Vein endothelial cell (primary cell): ENCODE results near the gene OGG1. TPM values are rescaled to one million over a fixed set of nuclear protein-coding genes. Genes with fewer than 3 reads are reported as not detected.

Experiments used
- total RNA-seq: library from RNA; depleted of rRNA; stranded (reverse); fragments of >200 nt; gene quantifications from 2 replicates; pipeline ENCODE4 v1.2.3, GENCODE V29; 2012

Gene OGG1
- 22.9 and 27.8 TPM in 2 replicates for total RNA-seq

DNA sequence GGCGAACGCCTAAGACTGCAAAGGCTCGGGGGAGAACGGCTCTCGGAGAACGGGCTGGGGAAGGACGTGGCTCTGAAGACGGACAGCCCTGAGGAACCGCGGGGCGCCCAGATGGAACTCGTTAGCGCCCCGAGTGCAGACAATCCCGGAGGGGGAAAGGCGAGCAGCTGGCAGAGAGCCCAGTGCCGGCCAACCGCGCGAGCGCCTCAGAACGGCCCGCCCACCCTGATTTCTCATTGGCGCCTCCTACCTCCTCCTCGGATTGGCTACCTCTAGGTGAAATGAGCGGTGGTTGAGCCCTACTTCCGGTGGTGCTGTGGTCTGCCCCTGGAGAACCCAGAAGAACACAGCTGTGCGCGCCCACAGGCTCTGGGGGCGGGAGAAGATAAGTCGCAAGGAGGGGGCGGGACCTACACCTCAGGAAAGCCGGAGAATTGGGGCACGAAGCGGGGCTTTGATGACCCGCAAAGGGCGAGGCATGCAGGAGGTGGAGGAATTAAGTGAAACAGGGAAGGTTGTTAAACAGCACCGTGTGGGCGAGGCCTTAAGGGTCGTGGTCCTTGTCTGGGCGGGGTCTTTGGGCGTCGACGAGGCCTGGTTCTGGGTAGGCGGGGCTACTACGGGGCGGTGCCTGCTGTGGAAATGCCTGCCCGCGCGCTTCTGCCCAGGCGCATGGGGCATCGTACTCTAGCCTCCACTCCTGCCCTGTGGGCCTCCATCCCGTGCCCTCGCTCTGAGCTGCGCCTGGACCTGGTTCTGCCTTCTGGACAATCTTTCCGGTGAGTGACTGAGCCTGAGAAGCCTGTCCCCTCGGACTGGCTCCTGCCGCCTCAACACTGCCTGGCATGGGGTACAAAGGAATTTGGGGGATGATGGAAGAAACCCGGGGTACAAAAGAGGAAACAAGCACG lies at the start of gene OGG1:
TSS of gene OGG1 (plus strand) at position 308 of the 911 bp plus-strand sequence. CDS start at position 643, 335 bp downstream.

DNA sequence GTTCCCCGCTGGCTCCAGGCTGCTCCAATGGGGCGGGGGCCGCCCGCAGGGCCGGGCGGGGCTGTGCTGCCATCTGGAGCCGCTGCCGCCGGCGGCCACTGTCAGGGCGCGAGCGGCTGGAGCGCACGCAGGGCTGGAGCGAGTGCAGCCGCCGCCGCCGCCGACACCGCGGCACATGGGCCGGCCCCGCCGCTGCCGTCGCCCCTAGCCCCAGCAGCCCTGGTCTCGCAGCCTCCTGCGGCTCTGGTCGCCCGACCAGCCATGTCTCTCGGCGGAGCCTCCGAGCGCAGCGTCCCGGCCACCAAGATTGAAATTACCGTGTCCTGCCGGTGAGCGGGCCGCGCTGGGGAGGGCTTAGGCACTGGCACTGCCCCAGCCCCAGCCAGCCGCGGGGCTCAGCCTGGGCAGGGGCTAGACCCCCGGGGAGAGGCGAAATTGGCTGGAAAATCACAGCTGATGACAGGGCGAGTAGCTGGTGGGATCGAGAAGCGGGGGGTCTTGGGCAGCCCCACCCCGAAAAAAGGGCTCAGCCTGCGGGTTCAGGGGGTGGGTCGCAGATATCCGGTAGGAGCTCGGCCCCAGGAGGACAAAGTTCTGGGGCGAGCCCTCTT lies 45.9 kb upstream of the OGG1 start, which contains the start of gene CPNE9:
TSS of gene CPNE9 (plus strand) at position 98 of the 611 bp plus-strand sequence. CDS start at position 262, 164 bp downstream.

GRCh38 chr3:9731206-9732079 lies 18.3 kb upstream of the OGG1 start, which contains the start of gene BRPF1:
TSS of gene BRPF1 (plus strand) at chr3:9731735. CDS start at chr3:9734141, 2,406 bp downstream.

DNA sequence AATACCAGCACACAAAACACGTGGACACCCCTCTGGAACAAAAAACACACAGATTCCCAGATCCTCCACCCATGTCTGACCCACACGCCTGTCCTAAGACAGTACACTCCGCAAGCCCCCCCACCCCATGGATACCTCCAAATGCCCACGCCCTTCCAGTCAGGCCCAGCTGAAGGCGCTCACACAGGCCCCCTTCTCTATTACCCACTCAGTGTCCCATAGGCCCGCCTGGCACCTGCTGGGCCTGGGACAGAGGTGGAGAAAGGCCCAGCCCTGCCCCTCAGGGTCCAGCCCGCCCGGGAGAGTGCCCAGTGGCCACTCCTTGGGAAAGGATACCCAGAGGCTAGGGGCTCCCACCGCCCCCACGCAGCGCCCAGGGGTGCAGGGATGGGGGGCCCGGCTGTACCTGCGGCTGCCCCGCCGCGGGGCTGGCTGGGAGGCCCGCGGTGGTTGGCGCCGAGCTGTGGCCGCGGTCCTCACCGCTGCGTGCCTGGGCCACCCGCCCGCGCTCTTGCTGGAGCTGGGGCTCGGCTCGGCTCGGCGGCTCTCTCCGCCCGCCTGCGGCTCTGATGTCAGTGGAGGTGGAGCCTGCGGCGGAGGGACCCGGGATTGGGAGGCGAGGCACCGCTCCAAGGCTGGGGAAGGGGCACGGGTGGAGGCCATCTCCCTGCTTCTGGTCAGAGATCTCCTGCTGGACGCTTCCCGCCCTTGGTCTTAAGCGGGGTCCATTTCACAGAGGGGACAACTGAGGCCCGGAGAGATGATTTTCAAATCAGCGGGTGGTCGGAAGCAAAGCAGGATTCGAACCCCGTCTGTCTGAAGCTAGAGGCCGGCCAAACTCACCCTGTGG lies 19.9 kb downstream of the OGG1 start, which contains the start of gene CAMK1:
TSS of gene CAMK1 (minus strand) at position 522 of the 850 bp plus-strand sequence. CDS start 2,198 bp downstream, outside the sequence.

DNA sequence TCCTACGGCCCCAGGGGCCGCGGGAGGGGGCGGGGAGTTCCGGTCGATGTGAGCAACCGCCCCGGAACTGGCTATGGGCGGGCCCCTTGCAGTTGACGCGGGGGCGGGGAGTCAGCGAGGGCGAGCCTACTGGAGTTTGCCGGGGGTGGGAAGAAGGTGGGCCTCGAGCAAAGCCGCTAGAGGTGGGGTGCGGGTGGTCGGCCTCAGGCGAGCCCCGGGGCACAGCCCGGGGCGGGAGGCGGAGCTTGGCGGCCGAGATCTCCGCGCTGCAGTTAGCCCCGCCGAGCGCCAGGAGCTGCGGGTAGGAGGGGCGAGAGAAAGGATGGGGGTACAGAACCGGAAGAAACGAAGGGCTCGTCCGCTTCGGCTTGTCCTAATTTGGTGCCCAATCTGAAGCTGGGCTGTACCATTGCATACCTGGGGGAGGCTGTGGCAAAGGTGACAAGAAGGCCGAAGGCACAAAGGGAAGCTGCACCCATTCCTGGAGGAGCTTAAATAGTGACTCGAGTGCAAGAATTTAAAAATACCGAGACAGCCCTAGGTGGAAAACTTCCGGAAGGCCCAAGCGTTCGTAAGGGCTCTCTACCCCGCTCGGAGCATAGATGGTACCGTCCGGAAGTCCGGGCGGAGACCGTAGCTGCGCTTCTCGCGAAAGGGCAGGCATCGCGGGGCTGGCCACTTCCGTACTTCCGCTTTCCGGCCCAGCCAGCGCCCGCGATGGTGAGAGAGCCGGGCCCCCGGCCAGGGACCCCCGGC lies 42.8 kb downstream of the OGG1 start, which contains the start of the genes ARPC4 and TADA3:
TSS of gene ARPC4 (plus strand) at position 678 of the 756 bp plus-strand sequence. CDS start at position 718, 40 bp downstream.
TSS of gene TADA3 (minus strand) at position 69 of the 756 bp plus-strand sequence. CDS start 1,007 bp downstream, outside the sequence.

Other genes with a start within 250 kb of the OGG1 start
- gene LHFPL4, start 196.1 kb upstream of the OGG1 start, total RNA-seq: under 0.01 TPM in 1 of 2 replicates, not detected in the other
- gene MTMR14, start 100.4 kb upstream of the OGG1 start, total RNA-seq: 59.8 and 61.4 TPM in 2 replicates
- gene CPNE9, start 46.1 kb upstream of the OGG1 start, total RNA-seq: not detected in 2 replicates
- gene BRPF1, start 18.2 kb upstream of the OGG1 start, total RNA-seq: 30.9 and 34.3 TPM in 2 replicates
- 23.2 and 25.2 TPM in 2 replicates for gene CAMK1, start 20.0 kb downstream of the OGG1 start, total RNA-seq
- gene TADA3, start 42.5 kb downstream of the OGG1 start, total RNA-seq: 50.6 and 56.7 TPM in 2 replicates
- 355 and 367 TPM in 2 replicates for gene ARPC4, start 43.1 kb downstream of the OGG1 start, total RNA-seq
- gene TTLL3, start 60.3 kb downstream of the OGG1 start, total RNA-seq: 21.8 and 26.1 TPM in 2 replicates
- 24.4 and 30.1 TPM in 2 replicates for gene RPUSD3, start 94.1 kb downstream of the OGG1 start, total RNA-seq
- gene CIDEC, start 130.3 kb downstream of the OGG1 start, total RNA-seq: not detected in 2 replicates
- gene JAGN1, start 140.7 kb downstream of the OGG1 start, total RNA-seq: 25.2 and 26.9 TPM in 2 replicates
- gene IL17RE, start 152.9 kb downstream of the OGG1 start, total RNA-seq: 0.33 and 0.57 TPM in 2 replicates
- gene IL17RC, start 167.1 kb downstream of the OGG1 start, total RNA-seq: 15.9 and 28.4 TPM in 2 replicates
- gene CRELD1, start 183.9 kb downstream of the OGG1 start, total RNA-seq: 19.1 and 25.2 TPM in 2 replicates
- 2.0 TPM in 2 replicates for gene PRRT3, start 202.5 kb downstream of the OGG1 start, total RNA-seq
- 47.7 and 69.8 TPM in 2 replicates for gene EMC3, start 236.9 kb downstream of the OGG1 start, total RNA-seq